ENCODE measurements around the gene CHRNA1.

DNA sequence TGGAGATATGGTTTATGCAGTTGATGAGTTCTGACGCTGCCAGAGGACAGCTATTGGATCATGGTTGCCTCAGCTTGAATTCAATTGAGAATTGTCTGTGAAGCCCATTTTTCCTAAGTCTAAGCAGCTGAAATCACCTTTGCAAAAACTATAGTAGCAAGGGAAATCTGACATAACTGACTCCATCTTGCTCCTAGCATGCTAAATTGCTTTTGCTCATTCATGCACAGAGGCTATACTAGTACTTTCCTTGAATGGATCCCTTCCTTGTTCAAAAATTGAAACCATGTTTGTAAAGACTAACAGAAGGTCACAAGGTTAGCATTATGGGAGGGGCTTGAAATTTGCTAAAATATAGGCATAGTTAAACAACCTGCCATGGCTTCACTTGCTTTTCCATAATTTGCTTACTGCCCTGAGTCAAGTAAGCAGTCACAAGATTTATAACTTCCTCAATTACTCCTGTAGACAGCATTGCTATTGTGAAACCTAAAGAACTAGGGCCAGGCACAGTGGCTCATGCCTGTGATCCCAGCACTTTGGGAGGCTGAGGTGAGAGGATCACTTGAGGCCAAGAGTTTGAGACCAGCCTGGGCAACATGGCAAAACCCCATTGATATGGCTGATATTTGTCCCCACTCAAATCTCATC lies 41.2 kb downstream of the CHRNA1 start:
- no peak for TF ChIP-seq TAF1 (CRISPR knock-in tag; IDR thresholded peaks at IDR 0.05)
- no peak for TF ChIP-seq PRPF4 (IDR thresholded peaks at IDR 0.05; ENCODE audit: low read depth, low read length, poor library complexity, severe bottlenecking)
- no peak for TF ChIP-seq SP1 (IDR thresholded peaks at IDR 0.05)
- TF ChIP-seq SP1 (CRISPR knock-in tag; IDR thresholded peaks at IDR 0.05), result no peak
- no peak for TF ChIP-seq YY1 (IDR thresholded peaks at IDR 0.05; ENCODE audit: insufficient read depth, insufficient replicate concordance, low read depth, low read length)
- no peak for TF ChIP-seq NFATC3 (CRISPR knock-in tag; IDR thresholded peaks at IDR 0.05)
- no peak for TF ChIP-seq SRF (IDR thresholded peaks at IDR 0.05; ENCODE audit: low read depth, low read length)
- no peak for TF ChIP-seq POLR2A (IDR thresholded peaks at IDR 0.05; ENCODE audit: insufficient read depth in 1 of 2, low read depth in 2 of 2, low read length in 2 of 2)
- TF ChIP-seq, protein P1, sequence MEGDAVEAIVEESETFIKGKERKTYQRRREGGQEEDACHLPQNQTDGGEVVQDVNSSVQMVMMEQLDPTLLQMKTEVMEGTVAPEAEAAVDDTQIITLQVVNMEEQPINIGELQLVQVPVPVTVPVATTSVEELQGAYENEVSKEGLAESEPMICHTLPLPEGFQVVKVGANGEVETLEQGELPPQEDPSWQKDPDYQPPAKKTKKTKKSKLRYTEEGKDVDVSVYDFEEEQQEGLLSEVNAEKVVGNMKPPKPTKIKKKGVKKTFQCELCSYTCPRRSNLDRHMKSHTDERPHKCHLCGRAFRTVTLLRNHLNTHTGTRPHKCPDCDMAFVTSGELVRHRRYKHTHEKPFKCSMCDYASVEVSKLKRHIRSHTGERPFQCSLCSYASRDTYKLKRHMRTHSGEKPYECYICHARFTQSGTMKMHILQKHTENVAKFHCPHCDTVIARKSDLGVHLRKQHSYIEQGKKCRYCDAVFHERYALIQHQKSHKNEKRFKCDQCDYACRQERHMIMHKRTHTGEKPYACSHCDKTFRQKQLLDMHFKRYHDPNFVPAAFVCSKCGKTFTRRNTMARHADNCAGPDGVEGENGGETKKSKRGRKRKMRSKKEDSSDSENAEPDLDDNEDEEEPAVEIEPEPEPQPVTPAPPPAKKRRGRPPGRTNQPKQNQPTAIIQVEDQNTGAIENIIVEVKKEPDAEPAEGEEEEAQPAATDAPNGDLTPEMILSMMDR (CRISPR knock-in tag; IDR thresholded peaks at IDR 0.05), result no peak
- no peak for TF ChIP-seq KLF13 (CRISPR knock-in tag; IDR thresholded peaks at IDR 0.05)
